ENCODE measurements around the gene FLNC.

- TF ChIP-seq, protein P1, sequence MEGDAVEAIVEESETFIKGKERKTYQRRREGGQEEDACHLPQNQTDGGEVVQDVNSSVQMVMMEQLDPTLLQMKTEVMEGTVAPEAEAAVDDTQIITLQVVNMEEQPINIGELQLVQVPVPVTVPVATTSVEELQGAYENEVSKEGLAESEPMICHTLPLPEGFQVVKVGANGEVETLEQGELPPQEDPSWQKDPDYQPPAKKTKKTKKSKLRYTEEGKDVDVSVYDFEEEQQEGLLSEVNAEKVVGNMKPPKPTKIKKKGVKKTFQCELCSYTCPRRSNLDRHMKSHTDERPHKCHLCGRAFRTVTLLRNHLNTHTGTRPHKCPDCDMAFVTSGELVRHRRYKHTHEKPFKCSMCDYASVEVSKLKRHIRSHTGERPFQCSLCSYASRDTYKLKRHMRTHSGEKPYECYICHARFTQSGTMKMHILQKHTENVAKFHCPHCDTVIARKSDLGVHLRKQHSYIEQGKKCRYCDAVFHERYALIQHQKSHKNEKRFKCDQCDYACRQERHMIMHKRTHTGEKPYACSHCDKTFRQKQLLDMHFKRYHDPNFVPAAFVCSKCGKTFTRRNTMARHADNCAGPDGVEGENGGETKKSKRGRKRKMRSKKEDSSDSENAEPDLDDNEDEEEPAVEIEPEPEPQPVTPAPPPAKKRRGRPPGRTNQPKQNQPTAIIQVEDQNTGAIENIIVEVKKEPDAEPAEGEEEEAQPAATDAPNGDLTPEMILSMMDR (conservative IDR thresholded peaks at IDR 0.05; ENCODE audit: low read length) = no peak
- no peak for TF ChIP-seq EZH2phosphoT487 (IDR thresholded peaks at IDR 0.05; ENCODE audit: borderline replicate concordance)
These were observed 18.4 kb upstream of the FLNC start for GRCh38 chr7:128811631-128812430.
